Body of pancreas (tissue), 4 donors: ENCODE data around the gene FHOD1. TPM values are rescaled to one million over a fixed set of nuclear protein-coding genes. Genes with fewer than 3 reads are reported as not detected.

Experiments
- ATAC-seq: fragments of 150-250 bp; one replicate; pipeline ENCODE4 v1.9.1; 2016
- DNase-seq, 4 donors: peaks; one replicate each; pipeline ENCODE4 v3.0.0-alpha.2; 2019
- H3K27ac ChIP-seq, 4 donors: fragments of 200-600 bp; sonication (generic); 1 replicate in 3 of 4; 2 replicates in 1 of 4; pipeline versions ENCODE4 v1.5.1 to v1.6.1; 2016 to 2019; ENCODE audit warnings: mild to moderate bottlenecking in 1 of 4, mixed read lengths in 1 of 4, moderate library complexity in 1 of 4
- H3K27me3 ChIP-seq, 2 donors: fragments of 200-600 bp; sonication (generic); one replicate each; pipeline ENCODE4 v1.6.0; 2016; ENCODE audit warnings: mild to moderate bottlenecking in 1 of 2
- H3K36me3 ChIP-seq, 2 donors: fragments of 200-600 bp; sonication (generic); replicated peaks in 1 of 2; 2 replicates each; pipeline ENCODE4 v1.5.1; 2016; ENCODE audit warnings: low read depth in 2 of 2; ENCODE audit not compliant: insufficient read depth in 1 of 2
- H3K4me1 ChIP-seq: fragments of 200-600 bp; sonication (generic); one replicate; pipeline ENCODE4 v1.6.0; 2016
- H3K4me3 ChIP-seq, 2 donors: fragments of 200-600 bp; sonication (generic); 1 replicate in 1 of 2; 2 replicates in 1 of 2; pipeline ENCODE4 v1.5.1; 2016 to 2019
- H3K9me3 ChIP-seq, 3 donors: fragments of 200-600 bp; sonication (generic); 1 replicate in 2 of 3; 2 replicates in 1 of 3; pipeline ENCODE4 v1.5.1; 2016
- POLR2A ChIP-seq, 3 donors: fragments of 450-650 bp; IDR thresholded peaks; one replicate each; pipeline ENCODE4 v1.6.1; 2016; ENCODE audit warnings: antibody characterized with exemption in 3 of 3, mild to moderate bottlenecking in 2 of 3
- WGBS, 2 donors: methylation state at CpG; one replicate each; pipeline ENCODE4 v1.1.5; 2017; 5-methylcytosine and 5-hydroxymethylcytosine counted together
- intact Hi-C: fragments of 100-400 bp; cut with DNase I; formaldehyde crosslinking; loops from one replicate; pipeline ENCODE4 v1.15.1; 2023
- total RNA-seq, 2 donors: library from RNA; depleted of rRNA; stranded (reverse); fragments of >200 nt; gene quantifications; one replicate each; pipeline ENCODE4 v1.1.0, GENCODE V29; 2016
- TF ChIP-seq, protein P1 (sequence below), 7 experiments: fragments of 450-650 bp in 4 of 7; fragments of 200-600 bp in 3 of 7; sonication (generic) in 3 of 7; IDR thresholded peaks; one replicate each; pipeline ENCODE4 v1.5.1; 2016 to 2019; ENCODE audit warnings: antibody characterized with exemption in 7 of 7

Gene FHOD1
- total RNA-seq, 2 donors from 2014 or later: 12.2 to 26.4 TPM

DNA sequence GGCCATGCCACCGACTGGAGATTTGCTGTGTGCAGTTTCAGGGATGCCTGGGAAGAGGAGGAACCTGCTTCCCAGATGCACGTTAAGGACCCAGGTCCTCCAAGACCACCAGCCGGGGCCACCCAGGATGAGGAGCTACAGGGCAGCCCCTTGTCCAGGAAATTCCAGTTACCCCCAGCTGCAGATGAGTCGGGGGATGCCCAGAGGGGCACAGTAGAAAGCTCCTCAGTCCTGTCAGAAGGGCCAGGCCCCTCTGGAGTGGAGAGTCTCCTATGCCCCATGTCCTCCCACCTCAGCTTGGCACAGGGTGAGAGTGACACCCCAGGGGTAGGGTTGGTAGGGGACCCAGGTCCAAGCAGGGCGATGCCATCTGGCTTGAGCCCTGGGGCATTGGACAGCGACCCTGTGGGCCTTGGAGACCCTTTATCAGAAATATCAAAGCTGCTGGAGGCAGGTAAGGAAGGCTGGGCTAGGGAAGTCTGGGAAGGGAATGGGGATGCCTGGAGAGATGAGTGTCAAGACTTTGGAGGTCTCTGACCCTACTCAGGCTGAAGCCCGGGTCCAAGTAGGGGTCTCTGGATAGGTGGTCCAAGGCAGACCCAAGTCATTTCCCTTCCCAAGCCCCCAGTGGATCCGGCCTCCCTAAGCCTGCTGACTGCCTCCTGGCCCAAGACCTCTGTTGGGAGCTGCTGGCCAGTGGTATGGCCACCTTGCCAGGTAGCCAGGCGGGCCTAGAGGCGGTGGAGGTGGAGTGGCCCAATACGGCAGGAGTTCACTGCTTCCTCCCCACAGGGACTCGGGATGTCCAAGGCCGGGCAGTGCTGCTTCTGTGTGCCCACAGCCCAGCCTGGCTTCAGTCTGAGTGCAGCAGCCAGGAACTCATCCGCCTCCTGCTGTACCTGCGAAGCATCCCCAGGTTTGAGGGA lies 33.1 kb upstream of the FHOD1 start:
- no peaks in the 10 kb centered on the region for H3K36me3 ChIP-seq
- intact Hi-C loops: no loop called here
- H3K4me1 ChIP-seq: peaks cover 32% of the 10 kb centered on the region
- 94 to 96% methylated on average over 5 to 15 of the region's 15 CpGs for WGBS, 2 donors
- no peaks in the 10 kb centered on the region for H3K27me3 ChIP-seq
- ATAC-seq (no peak), DNase-seq (no peak)
- TF ChIP-seq, protein P1, sequence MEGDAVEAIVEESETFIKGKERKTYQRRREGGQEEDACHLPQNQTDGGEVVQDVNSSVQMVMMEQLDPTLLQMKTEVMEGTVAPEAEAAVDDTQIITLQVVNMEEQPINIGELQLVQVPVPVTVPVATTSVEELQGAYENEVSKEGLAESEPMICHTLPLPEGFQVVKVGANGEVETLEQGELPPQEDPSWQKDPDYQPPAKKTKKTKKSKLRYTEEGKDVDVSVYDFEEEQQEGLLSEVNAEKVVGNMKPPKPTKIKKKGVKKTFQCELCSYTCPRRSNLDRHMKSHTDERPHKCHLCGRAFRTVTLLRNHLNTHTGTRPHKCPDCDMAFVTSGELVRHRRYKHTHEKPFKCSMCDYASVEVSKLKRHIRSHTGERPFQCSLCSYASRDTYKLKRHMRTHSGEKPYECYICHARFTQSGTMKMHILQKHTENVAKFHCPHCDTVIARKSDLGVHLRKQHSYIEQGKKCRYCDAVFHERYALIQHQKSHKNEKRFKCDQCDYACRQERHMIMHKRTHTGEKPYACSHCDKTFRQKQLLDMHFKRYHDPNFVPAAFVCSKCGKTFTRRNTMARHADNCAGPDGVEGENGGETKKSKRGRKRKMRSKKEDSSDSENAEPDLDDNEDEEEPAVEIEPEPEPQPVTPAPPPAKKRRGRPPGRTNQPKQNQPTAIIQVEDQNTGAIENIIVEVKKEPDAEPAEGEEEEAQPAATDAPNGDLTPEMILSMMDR (IDR thresholded peaks at IDR 0.05): no peak
- TF ChIP-seq POLR2A (IDR thresholded peaks at IDR 0.05): no peak
- no peak overlapping the region for H3K27ac ChIP-seq
- H3K9me3 ChIP-seq: no peaks in the 10 kb centered on the region
- H3K4me3 ChIP-seq: no peak overlapping the region

- H3K9me3 ChIP-seq: no peaks in the 10 kb centered on the region
- H3K4me3 ChIP-seq: peak within 1 kb of the TSS in 1 of 2 donors; percentile 49
- H3K4me1 ChIP-seq: peaks cover 26% of the 10 kb centered on the region
- H3K36me3 ChIP-seq: no peaks in the 10 kb centered on the region
- intact Hi-C loops: no loop called here
- peak; percentile 74 to 81 (median 79) for DNase-seq
- TF ChIP-seq, protein P1 (IDR thresholded peaks at IDR 0.05): peak; percentile 24 to 94 (median 82)
- TF ChIP-seq POLR2A (IDR thresholded peaks at IDR 0.05): peak in 2 of 3 donors; percentile 17 to 37
- peak; percentile 95 for ATAC-seq
- H3K27me3 ChIP-seq: no peaks in the 10 kb centered on the region
- 32 to 84% methylated on average over 21 to 25 of the region's 83 CpGs for WGBS, 2 donors
- H3K27ac ChIP-seq: peak within 1 kb of the TSS in 3 of 4 donors; percentile 20 to 52 (median 25)
Measured at GRCh38 chr16:67279296-67280089, 32.2 kb upstream of the FHOD1 start, which contains the start of gene PLEKHG4. TSS of gene PLEKHG4 (plus strand) at chr16:67279532. CDS start at chr16:67280045, 513 bp downstream.

- H3K27me3 ChIP-seq: no peaks in the 10 kb centered on the region
- peaks cover 25% of the 10 kb centered on the region for H3K4me1 ChIP-seq
- H3K27ac ChIP-seq: peak overlapping the region in 2 of 4 donors; percentile 20 to 52
- TF ChIP-seq, protein P1 (IDR thresholded peaks at IDR 0.05): peak in 1 of 7 experiments; percentile 8
- TF ChIP-seq POLR2A (IDR thresholded peaks at IDR 0.05): no peak
- no peaks in the 10 kb centered on the region for H3K9me3 ChIP-seq
- intact Hi-C loops: no loop called here
- peak overlapping the region in 1 of 2 donors; percentile 49 for H3K4me3 ChIP-seq
- no peaks in the 10 kb centered on the region for H3K36me3 ChIP-seq
- WGBS, 2 donors: 4 to 14% methylated on average over 2 to 8 of the region's 42 CpGs
- DNase-seq: peak; percentile 24 to 32 (median 28)
- ATAC-seq: no peak
Measured at GRCh38 chr16:67278773-67279295, 31.6 kb upstream of the FHOD1 start.

DNA sequence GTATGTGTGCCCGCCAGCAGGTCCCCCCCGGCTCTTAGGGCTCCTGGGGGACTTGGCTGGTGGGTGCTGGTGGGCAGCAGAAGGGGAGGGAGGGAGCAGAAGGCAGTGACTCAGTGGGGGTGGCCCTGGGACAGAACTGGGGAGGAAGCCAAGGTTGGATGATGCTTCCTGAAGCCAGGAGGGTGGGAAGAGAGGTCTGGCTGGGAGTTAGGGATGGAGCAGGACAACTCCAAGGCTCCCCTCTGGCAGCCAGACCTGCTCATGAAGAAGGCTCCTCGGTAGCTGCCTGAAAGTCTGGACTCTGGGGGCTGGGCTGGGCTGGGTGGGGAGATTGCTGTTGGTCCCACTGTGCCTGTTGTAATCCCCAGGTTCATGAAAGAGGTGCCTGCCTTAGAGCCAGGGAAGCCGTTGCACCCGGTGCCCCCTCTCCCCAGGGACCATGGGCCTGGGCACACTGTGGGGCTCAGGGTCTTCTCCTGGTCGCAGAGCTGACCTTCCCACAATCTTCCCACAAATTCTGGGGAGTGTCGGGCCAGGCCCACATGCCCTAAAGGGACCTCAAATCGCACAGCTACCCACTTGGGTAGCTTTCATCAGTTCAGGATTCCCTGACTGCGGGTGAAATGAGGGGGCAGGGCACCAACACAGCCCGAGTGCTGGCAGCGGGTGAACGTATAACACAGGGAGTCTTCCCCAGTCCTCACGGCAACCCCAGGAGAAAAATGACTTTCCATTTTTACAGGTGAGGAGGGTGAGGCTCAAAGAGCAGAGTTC lies 30.9 kb upstream of the FHOD1 start:
- Histone ChIP-seq H3K27me3 (no peaks in the 10 kb centered on the region), H3K9me3 (no peaks in the 10 kb centered on the region), H3K36me3 (no peaks in the 10 kb centered on the region), H3K4me3 (peak overlapping the region in 1 of 2 donors; percentile 49), H3K27ac (peak overlapping the region in 2 of 4 donors; percentile 12 to 25), H3K4me1 (peaks cover 25% of the 10 kb centered on the region)
- TF ChIP-seq, protein P1 (IDR thresholded peaks at IDR 0.05): no peak
- TF ChIP-seq POLR2A (IDR thresholded peaks at IDR 0.05): no peak
- ATAC-seq: no peak
- intact Hi-C loops: no loop called here
- WGBS, 2 donors: 40 to 71% methylated on average over 1 to 13 of the region's 13 CpGs
- DNase-seq: peak in 1 of 4 donors; percentile 36
